GM21529 (cell line): ENCODE measurements around the gene ACSBG1.

Experiments
- ATAC-seq: cut with Tn5 transposase; IDR thresholded peaks from one replicate; pipeline ENCODE4 v1.9.1; 2021; ENCODE audit not compliant: unreplicated experiment

Gene ACSBG1

GRCh38 chr15:78222745-78223395 lies 11.5 kb downstream of the ACSBG1 start:
- ATAC-seq, result no peak

GRCh38 chr15:78220713-78221112 lies 13.7 kb downstream of the ACSBG1 start:
- ATAC-seq, result no peak

GRCh38 chr15:78216276-78217104 lies 17.9 kb downstream of the ACSBG1 start:
- ATAC-seq, result no peak

GRCh38 chr15:78213956-78214355 lies 20.4 kb downstream of the ACSBG1 start:
- no peak for ATAC-seq

- ATAC-seq, result no peak
These were observed 21.0 kb downstream of the ACSBG1 start for GRCh38 chr15:78213425-78213750.

- ATAC-seq, result no peak
These were observed 21.6 kb downstream of the ACSBG1 start for GRCh38 chr15:78212546-78213424.

GRCh38 chr15:78212008-78212407 lies 22.4 kb downstream of the ACSBG1 start:
- ATAC-seq, result no peak

GRCh38 chr15:78211189-78211921 lies 23.0 kb downstream of the ACSBG1 start:
- no peak for ATAC-seq

- no peak for ATAC-seq
These were observed 24.0 kb downstream of the ACSBG1 start for GRCh38 chr15:78210349-78210717.

- no peak for ATAC-seq
These were observed 24.6 kb downstream of the ACSBG1 start for GRCh38 chr15:78209646-78210348.

GRCh38 chr15:78208887-78209645 lies 25.3 kb downstream of the ACSBG1 start:
- no peak for ATAC-seq

GRCh38 chr15:78208341-78208844 lies 26.0 kb downstream of the ACSBG1 start:
- no peak for ATAC-seq

GRCh38 chr15:78207641-78208340 lies 26.6 kb downstream of the ACSBG1 start:
- ATAC-seq, result no peak

- ATAC-seq, result no peak
These were observed 27.3 kb downstream of the ACSBG1 start for GRCh38 chr15:78207110-78207458.

- no peak for ATAC-seq
These were observed 27.8 kb downstream of the ACSBG1 start for GRCh38 chr15:78206326-78207109.

GRCh38 chr15:78205856-78206255 lies 28.5 kb downstream of the ACSBG1 start:
- no peak for ATAC-seq

GRCh38 chr15:78205337-78205736 lies 29.0 kb downstream of the ACSBG1 start:
- no peak for ATAC-seq
